ENCODE data around the gene FCN3. TPM values are rescaled to one million over a fixed set of nuclear protein-coding genes. Genes with fewer than 3 reads are reported as not detected.
"Not testable (repeated sequence)": the region's sequence is repeated elsewhere in the genome, so short reads cannot be mapped to it uniquely, and the experiment has no call there.

Gene FCN3
- 2.4 TPM for total RNA-seq

- no peak for ATAC-seq
Observed at GRCh38 chr1:27374362-27375086, at the start of gene FCN3. Gene FCN3 (minus strand): TSS chr1:27374824. CDS start chr1:27374818, 6 bp downstream.

GRCh38 chr1:27423709-27424108 lies 49.1 kb upstream of the FCN3 start:
- ATAC-seq: no peak

GRCh38 chr1:27418326-27419185 lies 43.9 kb upstream of the FCN3 start:
- ATAC-seq: peak; percentile 81

- no peak for ATAC-seq
Observed at GRCh38 chr1:27417713-27418112, 43.1 kb upstream of the FCN3 start.

GRCh38 chr1:27416387-27417111 lies 41.9 kb upstream of the FCN3 start:
- ATAC-seq: peak; percentile 49

GRCh38 chr1:27414091-27414490 lies 39.5 kb upstream of the FCN3 start:
- no peak for ATAC-seq

GRCh38 chr1:27413004-27413403 lies 38.4 kb upstream of the FCN3 start:
- peak; percentile 11 for ATAC-seq

GRCh38 chr1:27412502-27412901 lies 37.9 kb upstream of the FCN3 start:
- no peak for ATAC-seq

- ATAC-seq: no peak
Observed at GRCh38 chr1:27410709-27411108, 36.1 kb upstream of the FCN3 start.

GRCh38 chr1:27409669-27410068 lies 35.0 kb upstream of the FCN3 start:
- no peak for ATAC-seq

GRCh38 chr1:27408151-27408550 lies 33.5 kb upstream of the FCN3 start:
- ATAC-seq: no peak

- ATAC-seq: not testable (repeated sequence)
Observed at GRCh38 chr1:27406791-27407190, 32.2 kb upstream of the FCN3 start.

- peak; percentile 42 for ATAC-seq
Observed at GRCh38 chr1:27406362-27406680, 31.7 kb upstream of the FCN3 start.

GRCh38 chr1:27405598-27406361 lies 31.2 kb upstream of the FCN3 start:
- not testable (repeated sequence) for ATAC-seq

- peak; percentile 49 for ATAC-seq
Observed at GRCh38 chr1:27405074-27405473, 30.4 kb upstream of the FCN3 start.

GRCh38 chr1:27403931-27404330 lies 29.3 kb upstream of the FCN3 start:
- no peak for ATAC-seq

GRCh38 chr1:27403065-27403726 lies 28.6 kb upstream of the FCN3 start:
- ATAC-seq: peak; percentile 49

GRCh38 chr1:27402349-27402754 lies 27.7 kb upstream of the FCN3 start:
- peak; percentile 27 for ATAC-seq

- ATAC-seq: no peak
Observed at GRCh38 chr1:27400963-27401341, 26.3 kb upstream of the FCN3 start.

- peak; percentile 8 for ATAC-seq
Observed at GRCh38 chr1:27400082-27400962, 25.7 kb upstream of the FCN3 start.
